ENCODE measurements around the gene ARRDC5. TPM values are rescaled to one million over a fixed set of nuclear protein-coding genes. Genes with fewer than 3 reads are reported as not detected.

The ARRDC5 gene
- total and polyA plus RNA-seq, 12 donors: 0.06 to 1.1 (median 0.24) TPM; not detected in 2

DNA sequence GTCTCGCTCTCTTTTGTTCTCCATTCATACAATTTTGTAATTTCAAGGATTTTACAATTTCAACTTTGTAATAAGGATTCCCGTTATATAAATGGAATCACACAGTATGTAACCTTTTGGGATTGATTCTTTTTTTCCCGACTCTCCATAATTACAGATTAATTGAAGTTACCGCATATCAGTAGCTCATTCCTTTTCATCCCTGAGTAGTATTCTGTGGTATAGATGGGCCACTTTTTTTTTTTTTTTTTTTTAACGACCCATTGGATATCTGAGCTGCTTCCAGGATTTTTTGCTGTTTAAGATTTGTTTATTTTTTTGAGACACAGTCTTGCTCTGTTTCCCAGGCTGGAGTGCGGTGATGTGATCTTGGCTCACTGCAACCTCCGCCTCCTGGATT, 34.4 kb upstream of the ARRDC5 start:
- no peaks in the 10 kb centered on the region for H3K36me3 ChIP-seq (replicated peaks in 1 of 2)
- H3K27ac ChIP-seq: no peak overlapping the region
- no peaks in the 10 kb centered on the region for H3K4me1 ChIP-seq (replicated peaks in 1 of 2)
- no peak for DNase-seq
- intact Hi-C loops (cut with DNase I): no loop called here
- no peaks in the 10 kb centered on the region for H3K27me3 ChIP-seq
- no peaks in the 10 kb centered on the region for H3K9me3 ChIP-seq (replicated peaks in 1 of 3)
- no peak overlapping the region for H3K4me3 ChIP-seq
- 93 to 97% (median 94%) methylated on average over 7 of the region's 7 CpGs for WGBS, 4 donors
- TF ChIP-seq POLR2A (IDR thresholded peaks at IDR 0.05) (no peak), CTCF (IDR thresholded peaks at IDR 0.05) (no peak)

DNA sequence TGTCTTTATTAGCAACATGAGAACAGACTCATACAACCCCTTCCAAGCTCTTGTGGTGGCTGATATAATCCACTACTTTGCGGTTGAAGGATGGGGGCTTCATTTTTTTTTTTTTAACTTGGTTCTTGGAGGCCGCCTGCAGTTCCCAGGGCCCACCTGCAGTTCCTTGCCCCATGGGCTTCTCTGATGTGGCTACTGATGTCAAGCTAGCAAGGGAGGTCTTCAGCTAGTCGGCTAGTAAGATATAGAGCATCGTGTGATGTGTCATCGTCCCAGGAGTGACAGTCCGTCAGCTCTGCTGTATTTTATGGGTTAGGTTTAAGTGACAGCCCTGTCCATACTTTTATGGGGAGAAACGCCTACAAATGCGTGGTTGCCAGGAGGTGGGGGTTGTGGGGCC, 32.7 kb upstream of the ARRDC5 start:
- Histone ChIP-seq H3K4me3 (no peak overlapping the region), H3K9me3 (replicated peaks in 1 of 3) (no peaks in the 10 kb centered on the region), H3K27ac (no peak overlapping the region), H3K27me3 (no peaks in the 10 kb centered on the region), H3K4me1 (replicated peaks in 1 of 2) (no peaks in the 10 kb centered on the region), H3K36me3 (replicated peaks in 1 of 2) (no peaks in the 10 kb centered on the region)
- intact Hi-C loops (cut with DNase I): no loop called here
- TF ChIP-seq POLR2A (IDR thresholded peaks at IDR 0.05) (no peak), CTCF (IDR thresholded peaks at IDR 0.05) (no peak)
- 95 to 97% (median 95%) methylated on average over 2 to 8 of the region's 8 CpGs for WGBS, 4 donors
- no peak for DNase-seq

DNA sequence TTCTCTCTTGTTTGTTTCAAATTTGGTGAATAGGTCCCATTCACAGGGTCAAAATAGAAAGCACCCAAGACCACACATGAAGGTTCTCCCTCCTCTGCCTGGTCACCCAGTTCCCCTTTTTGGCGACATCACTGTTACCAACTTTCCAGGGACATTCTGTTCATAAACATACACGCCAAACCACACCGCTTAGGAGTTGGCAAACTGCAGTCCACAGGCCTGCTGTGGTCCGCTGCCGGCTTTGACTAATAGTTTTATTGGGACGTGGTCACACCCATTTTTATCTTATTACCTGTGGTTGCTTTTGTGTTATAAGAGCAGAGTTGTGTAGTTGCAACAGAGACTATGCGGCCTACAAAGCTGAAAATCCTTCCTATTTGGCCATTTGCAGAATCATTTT, 30.8 kb upstream of the ARRDC5 start:
- intact Hi-C loops (cut with DNase I): no loop called here
- no peak overlapping the region for H3K4me3 ChIP-seq
- H3K36me3 ChIP-seq (replicated peaks in 1 of 2): no peaks in the 10 kb centered on the region
- WGBS, 4 donors: 81 to 87% (median 85%) methylated on average over 7 of the region's 7 CpGs
- no peaks in the 10 kb centered on the region for H3K27me3 ChIP-seq
- no peaks in the 10 kb centered on the region for H3K9me3 ChIP-seq (replicated peaks in 1 of 3)
- peaks cover 0 to 8% of the 10 kb centered on the region in 2 donors for H3K4me1 ChIP-seq (replicated peaks in 1 of 2)
- TF ChIP-seq POLR2A (IDR thresholded peaks at IDR 0.05): no peak
- TF ChIP-seq CTCF (IDR thresholded peaks at IDR 0.05): no peak
- DNase-seq: no peak
- H3K27ac ChIP-seq: no peak overlapping the region

GRCh38 chr19:4932711-4933110, 30.0 kb upstream of the ARRDC5 start:
- H3K4me1 ChIP-seq (replicated peaks in 1 of 2): peaks cover 0 to 9% of the 10 kb centered on the region in 2 donors
- H3K27me3 ChIP-seq: no peaks in the 10 kb centered on the region
- H3K36me3 ChIP-seq (replicated peaks in 1 of 2): no peaks in the 10 kb centered on the region
- no peak for DNase-seq
- no peaks in the 10 kb centered on the region for H3K9me3 ChIP-seq (replicated peaks in 1 of 3)
- no peak overlapping the region for H3K4me3 ChIP-seq
- TF ChIP-seq CTCF (IDR thresholded peaks at IDR 0.05) (no peak), POLR2A (IDR thresholded peaks at IDR 0.05) (no peak)
- WGBS, 4 donors: 94 to 99% (median 96%) methylated on average over 12 to 32 of the region's 32 CpGs
- no peak overlapping the region for H3K27ac ChIP-seq
- intact Hi-C loops (cut with DNase I): no loop called here

Measured in adrenal gland (tissue), 12 donors.